Measurements from ENCODE around the gene UTY. TPM values are rescaled to one million over a fixed set of nuclear protein-coding genes. Genes with fewer than 3 reads are reported as not detected.

UTY gene
- total RNA-seq, 4 donors from 2014 or later = 0.06 to 48.8 (median 32.9) TPM; not detected in 1

DNA sequence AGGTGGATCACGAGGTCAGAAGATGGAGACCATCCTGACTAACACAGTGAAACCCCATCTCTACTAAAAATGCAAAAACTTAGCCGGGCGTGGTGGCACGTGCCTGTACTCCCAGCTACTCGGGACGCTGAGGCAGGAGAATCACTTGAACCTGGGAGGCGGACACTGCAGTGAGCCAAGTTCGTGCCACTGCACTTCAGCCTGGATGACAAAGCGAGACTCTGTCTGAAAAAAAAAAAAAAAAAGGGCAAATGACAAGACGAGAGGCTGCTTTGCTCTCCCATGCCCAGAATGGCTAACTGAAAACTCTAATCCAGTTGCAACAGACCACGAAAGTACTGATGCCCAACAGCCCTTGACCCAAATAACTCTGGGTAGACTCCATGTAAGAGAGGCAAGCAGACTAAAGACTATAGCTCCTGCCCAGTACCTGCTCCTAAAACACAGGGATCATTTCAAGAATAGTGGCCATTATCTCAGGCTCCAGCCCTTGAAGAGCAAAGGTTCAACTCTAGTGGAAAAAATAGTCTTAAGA is 29.2 kb downstream of the UTY start:
- DNase-seq = no peak
- H3K4me3 ChIP-seq = no peak overlapping the region
- TF ChIP-seq POLR2A (IDR thresholded peaks at IDR 0.05) = no peak
- TF ChIP-seq, protein P1, sequence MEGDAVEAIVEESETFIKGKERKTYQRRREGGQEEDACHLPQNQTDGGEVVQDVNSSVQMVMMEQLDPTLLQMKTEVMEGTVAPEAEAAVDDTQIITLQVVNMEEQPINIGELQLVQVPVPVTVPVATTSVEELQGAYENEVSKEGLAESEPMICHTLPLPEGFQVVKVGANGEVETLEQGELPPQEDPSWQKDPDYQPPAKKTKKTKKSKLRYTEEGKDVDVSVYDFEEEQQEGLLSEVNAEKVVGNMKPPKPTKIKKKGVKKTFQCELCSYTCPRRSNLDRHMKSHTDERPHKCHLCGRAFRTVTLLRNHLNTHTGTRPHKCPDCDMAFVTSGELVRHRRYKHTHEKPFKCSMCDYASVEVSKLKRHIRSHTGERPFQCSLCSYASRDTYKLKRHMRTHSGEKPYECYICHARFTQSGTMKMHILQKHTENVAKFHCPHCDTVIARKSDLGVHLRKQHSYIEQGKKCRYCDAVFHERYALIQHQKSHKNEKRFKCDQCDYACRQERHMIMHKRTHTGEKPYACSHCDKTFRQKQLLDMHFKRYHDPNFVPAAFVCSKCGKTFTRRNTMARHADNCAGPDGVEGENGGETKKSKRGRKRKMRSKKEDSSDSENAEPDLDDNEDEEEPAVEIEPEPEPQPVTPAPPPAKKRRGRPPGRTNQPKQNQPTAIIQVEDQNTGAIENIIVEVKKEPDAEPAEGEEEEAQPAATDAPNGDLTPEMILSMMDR (IDR thresholded peaks at IDR 0.05) = no peak
- H3K36me3 ChIP-seq = peaks cover 0 to 16% (median 0%) of the 10 kb centered on the region in 3 donors
- H3K27ac ChIP-seq = no peak overlapping the region
- H3K27me3 ChIP-seq = no peaks in the 10 kb centered on the region
- WGBS, 2 donors = no CpG with 5 or more reads among the region's 11 CpGs
- peaks cover 0 to 4% (median 0%) of the 10 kb centered on the region in 3 donors for H3K4me1 ChIP-seq
- H3K9me3 ChIP-seq = no peaks in the 10 kb centered on the region
- intact Hi-C loops (cut with DNase I) = no loop called here

DNA sequence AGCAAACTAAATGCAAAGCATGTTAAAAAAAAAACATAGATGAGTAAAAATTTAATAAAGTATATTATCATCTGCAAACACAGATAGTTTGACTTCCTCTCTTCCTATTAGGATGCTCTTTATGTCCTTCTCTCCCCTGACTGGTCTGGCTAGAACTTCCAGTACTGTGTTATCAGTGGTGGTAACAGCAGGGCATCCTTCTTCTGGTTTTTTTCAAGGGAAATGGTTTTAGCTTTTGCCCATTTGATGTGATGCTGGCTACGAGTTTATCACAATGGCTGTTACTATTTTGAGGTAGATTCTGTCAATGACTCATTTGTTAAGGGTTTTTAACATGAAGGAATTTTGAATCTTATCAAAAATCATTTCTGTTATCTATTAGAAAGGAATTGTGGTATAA is 34.3 kb downstream of the UTY start:
- Histone ChIP-seq H3K4me1 (no peaks in the 10 kb centered on the region), H3K9me3 (no peaks in the 10 kb centered on the region), H3K27me3 (no peaks in the 10 kb centered on the region), H3K27ac (no peak overlapping the region), H3K36me3 (peaks cover 0 to 16% (median 0%) of the 10 kb centered on the region in 3 donors), H3K4me3 (no peak overlapping the region)
- WGBS, 2 donors = 43% methylated on average over 1 of the region's 1 CpG; no CpG with 5 or more reads in 1 of the 2 donors
- DNase-seq = no peak
- no peak for TF ChIP-seq POLR2A (IDR thresholded peaks at IDR 0.05)
- TF ChIP-seq, protein P1 (IDR thresholded peaks at IDR 0.05) = no peak
- intact Hi-C loops (cut with DNase I) = no loop called here

DNA sequence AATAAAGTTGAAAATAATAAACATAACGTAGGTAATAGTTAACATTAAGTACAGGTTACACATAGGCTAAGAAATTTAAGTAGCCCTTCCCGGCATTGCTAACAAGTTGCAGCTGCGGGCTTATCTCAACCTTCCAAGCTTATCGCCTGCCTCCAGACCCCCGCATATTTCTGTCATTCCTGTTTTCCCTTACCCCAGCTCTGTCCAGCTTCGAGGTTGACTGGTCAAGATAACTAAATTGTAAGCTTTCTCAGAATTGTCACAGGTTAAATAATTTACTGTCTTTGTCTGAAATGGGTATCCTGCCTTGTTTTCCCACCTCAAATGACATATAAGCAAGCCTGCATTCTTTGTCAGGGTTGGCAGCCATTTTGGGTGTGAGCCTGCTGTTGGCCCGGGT is 36.7 kb downstream of the UTY start:
- no peak for DNase-seq
- 77% methylated on average over 7 of the region's 7 CpGs; no CpG with 5 or more reads in 1 of the 2 donors for WGBS, 2 donors
- Histone ChIP-seq H3K9me3 (no peaks in the 10 kb centered on the region), H3K27ac (no peak overlapping the region), H3K36me3 (peaks cover 0 to 20% (median 0%) of the 10 kb centered on the region in 3 donors), H3K4me1 (no peaks in the 10 kb centered on the region), H3K27me3 (no peaks in the 10 kb centered on the region), H3K4me3 (no peak overlapping the region)
- TF ChIP-seq, protein P1 (IDR thresholded peaks at IDR 0.05) = no peak
- TF ChIP-seq POLR2A (IDR thresholded peaks at IDR 0.05) = no peak
- intact Hi-C loops (cut with DNase I) = no loop called here

DNA sequence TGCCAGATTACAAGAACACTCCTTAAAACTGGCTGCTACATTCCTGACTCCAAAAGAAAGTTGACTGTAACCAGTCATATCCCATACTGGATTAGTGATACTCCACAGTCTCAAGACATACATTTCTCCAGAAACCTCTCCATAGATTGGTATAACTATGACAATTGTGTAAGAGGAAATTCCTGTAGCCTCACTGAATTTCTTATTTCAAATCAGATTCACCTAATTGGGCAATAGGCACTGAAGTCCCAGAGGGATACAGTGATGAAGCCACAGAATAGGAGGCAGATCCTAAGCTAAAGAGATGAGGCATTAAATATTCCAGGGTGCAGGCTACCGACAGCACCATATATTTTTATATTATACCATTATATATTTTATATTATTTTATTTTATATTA is 39.0 kb downstream of the UTY start:
- intact Hi-C loops (cut with DNase I) = no loop called here
- H3K4me3 ChIP-seq = no peak overlapping the region
- WGBS, 2 donors = 91% methylated on average over 1 of the region's 1 CpG; no CpG with 5 or more reads in 1 of the 2 donors
- no peaks in the 10 kb centered on the region for H3K4me1 ChIP-seq
- no peak for TF ChIP-seq POLR2A (IDR thresholded peaks at IDR 0.05)
- TF ChIP-seq, protein P1 (IDR thresholded peaks at IDR 0.05) = no peak
- H3K27ac ChIP-seq = no peak overlapping the region
- no peaks in the 10 kb centered on the region for H3K9me3 ChIP-seq
- no peaks in the 10 kb centered on the region for H3K27me3 ChIP-seq
- DNase-seq = no peak
- peaks cover 0 to 9% (median 0%) of the 10 kb centered on the region in 3 donors for H3K36me3 ChIP-seq

DNA sequence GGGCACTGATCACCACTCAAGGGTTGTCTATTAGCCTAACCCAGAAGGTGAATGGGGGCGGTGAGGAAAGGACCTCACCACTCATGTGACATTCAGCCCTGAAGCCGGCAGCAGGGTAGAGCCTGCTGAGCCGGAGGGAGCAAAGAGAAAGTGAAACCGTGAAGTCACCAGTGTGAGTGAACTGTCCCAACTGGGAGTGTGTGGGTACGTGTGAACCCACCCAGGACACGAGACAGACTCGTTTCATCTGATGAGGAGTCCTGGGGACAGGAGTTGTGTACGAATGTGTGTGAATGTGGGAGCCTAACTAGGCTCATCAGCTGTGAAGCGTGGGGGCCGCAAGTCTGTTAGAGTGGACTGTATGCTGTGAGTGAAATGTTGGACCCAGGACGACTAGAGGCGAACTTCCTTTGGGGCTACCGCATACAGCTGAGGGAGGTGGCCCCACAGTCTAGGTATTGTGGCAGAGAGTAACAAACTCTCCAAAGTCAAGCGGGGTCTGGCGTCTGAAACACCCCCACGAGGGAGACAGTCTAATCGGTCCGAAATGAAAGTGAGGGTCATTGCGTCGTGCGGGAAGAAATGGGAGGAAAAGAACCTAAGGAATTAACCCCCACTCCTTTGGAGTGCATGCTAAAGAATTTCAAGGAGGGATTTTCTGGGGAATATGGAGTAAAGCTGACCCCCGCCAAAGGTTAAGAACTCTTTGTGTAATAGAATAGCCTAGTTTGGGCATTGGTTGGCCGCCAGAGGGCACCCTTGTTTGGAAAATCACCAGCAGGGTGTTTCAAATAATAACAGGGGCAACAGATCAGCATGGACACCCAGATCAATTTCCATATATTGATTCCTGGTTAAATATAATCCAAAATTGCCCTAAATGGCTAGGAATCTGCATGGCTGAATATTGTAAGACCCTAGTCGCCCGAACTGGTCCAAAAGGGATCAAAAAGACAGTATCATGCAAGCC is 43.6 kb downstream of the UTY start:
- no peak overlapping the region for H3K4me3 ChIP-seq
- no peaks in the 10 kb centered on the region for H3K27me3 ChIP-seq
- no peak for TF ChIP-seq POLR2A (IDR thresholded peaks at IDR 0.05)
- TF ChIP-seq, protein P1 (IDR thresholded peaks at IDR 0.05) = peak in 2 of 6 experiments; percentile 14 to 43
- WGBS, 2 donors = 68% methylated on average over 3 of the region's 25 CpGs; no CpG with 5 or more reads in 1 of the 2 donors
- H3K27ac ChIP-seq = no peak overlapping the region
- H3K4me1 ChIP-seq = no peaks in the 10 kb centered on the region
- intact Hi-C loops (cut with DNase I) = no loop called here
- no peaks in the 10 kb centered on the region for H3K9me3 ChIP-seq
- DNase-seq = no peak
- H3K36me3 ChIP-seq = peaks cover 0 to 14% (median 0%) of the 10 kb centered on the region in 3 donors
